Endothelial cell of hepatic sinusoid (primary cell): ENCODE data around the gene TWSG1.
"Not testable (repeated sequence)": the region's sequence is repeated elsewhere in the genome, so short reads cannot be mapped to it uniquely, and the experiment has no call there.

Experiments
- in situ Hi-C: cut with HindIII; loops from 2 replicates; pipeline ENCODE4 v1.10.0; 2017; ENCODE audit warnings: low sequenced_read_pairs

TWSG1 gene

DNA sequence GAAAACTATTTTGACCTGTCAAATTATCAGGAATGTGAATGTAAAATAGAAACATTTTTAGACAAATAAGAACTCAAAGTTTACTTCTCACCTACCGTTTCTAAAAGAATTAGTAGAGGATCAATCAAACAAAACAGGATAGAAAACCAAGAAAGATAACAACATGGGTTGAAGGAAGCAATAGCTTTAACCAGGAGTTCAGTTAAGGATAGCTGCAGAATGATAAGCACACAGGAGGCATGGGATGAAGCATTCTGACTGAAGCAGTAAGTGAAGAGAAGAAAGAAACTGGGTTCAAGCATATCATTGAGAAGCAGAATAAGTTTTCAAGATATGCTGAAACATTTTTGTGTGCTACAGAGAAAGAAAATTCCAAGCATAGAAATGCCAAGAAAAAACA lies 52.3 kb downstream of the TWSG1 start:
- in situ Hi-C loops = no loop called here

DNA sequence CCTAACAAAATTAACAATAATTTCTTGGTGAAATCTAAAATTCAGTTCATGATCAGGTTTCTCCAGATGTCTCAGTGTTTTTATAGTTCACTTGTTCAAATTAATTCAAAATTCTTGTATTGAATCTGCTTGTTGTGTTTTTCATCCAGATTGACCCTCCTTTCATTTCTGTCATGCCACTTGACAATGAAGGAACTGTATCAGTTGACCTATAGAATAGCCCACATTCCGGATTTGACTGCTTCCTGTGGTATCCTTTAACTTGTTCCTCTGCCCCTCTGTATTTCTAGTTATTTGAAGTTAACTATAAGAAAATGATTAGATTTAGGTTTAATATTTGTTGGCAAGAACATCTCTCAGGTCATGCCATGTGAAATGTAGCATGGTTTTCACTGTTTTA lies 53.3 kb downstream of the TWSG1 start:
- in situ Hi-C loops = no loop called here

DNA sequence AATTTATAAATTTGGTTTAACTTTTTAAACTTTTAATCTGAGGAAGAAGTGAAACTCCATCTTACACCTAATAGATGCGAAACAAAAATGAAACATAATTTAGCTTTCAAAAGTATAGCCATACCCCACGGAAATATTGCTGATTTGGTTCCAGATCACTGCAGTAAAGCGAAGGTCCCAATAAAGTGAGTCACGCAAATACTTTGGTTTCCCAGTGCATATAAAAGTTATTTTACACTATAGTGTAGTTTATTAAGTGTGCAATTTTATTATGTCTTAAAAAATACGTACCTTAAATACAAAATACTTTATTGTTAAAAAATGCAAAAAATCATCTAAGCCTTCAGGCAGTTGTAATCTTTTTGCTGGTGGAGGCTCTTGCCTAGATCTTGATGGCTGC lies 55.1 kb downstream of the TWSG1 start:
- in situ Hi-C loops = loop anchor here (5.0 kb wide), 1 partner anchor 53 kb away; no protein-coding TSS in a partner anchor

DNA sequence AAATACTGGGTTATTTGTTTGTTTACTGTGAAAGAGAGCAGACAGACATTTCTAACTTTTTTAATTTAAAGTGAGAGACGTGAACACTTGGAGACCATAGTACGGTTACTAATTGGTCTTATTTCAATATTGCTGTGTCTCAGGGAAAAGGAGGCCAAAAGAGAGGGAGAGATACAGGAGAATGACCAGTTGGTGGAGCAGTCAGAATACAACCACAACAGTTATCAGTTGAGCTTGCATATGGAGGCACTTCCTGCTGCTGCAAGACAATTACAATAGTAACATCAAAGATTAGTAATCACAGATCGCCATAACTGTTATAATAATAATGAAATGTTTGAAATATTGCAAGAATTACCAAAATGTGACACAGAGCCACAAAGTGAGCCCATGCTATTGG lies 58.2 kb downstream of the TWSG1 start:
- in situ Hi-C loops = loop anchor here (5.0 kb wide), 1 partner anchor 50 kb away; no protein-coding TSS in a partner anchor

DNA sequence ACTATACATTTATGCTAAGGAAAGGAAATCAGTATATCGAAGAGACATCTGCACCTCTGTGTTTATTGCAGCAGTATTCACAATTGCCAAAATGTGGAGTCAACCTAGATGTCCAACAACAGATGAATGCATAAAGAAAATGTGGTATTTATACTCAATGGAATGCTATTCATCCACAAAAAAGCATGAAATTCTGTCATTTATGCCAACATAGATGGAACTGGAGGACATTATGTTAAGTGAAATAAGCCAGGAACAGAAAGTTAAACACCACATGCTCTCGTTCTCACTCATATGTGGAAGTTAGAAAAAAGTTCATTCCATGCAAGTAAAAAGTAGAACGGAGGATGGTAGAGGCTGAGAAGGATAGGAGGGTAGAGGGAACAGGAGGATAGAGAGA lies 59.5 kb downstream of the TWSG1 start:
- in situ Hi-C loops = loop anchor here (5.0 kb wide), 1 partner anchor 48 kb away; no protein-coding TSS in a partner anchor

DNA sequence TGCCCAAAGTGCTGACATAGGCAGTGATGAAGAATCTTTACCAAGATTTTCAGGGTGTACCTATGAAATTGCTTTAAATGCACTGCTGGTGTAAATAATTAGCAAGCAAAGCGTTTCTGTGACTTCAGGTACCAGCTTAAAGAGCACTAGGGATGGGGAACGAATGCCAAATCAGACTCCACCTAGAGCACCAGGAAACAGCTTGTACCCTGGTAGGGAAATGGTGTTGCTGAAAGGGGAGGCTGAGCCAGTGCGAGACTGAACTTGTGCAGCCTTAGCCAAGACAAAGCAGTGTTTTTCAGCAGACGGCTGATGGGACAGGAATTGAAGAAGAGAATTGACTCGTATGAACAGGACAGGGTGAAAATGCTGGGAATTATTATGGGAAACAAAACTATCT lies 65.6 kb downstream of the TWSG1 start:
- in situ Hi-C loops = no loop called here

DNA sequence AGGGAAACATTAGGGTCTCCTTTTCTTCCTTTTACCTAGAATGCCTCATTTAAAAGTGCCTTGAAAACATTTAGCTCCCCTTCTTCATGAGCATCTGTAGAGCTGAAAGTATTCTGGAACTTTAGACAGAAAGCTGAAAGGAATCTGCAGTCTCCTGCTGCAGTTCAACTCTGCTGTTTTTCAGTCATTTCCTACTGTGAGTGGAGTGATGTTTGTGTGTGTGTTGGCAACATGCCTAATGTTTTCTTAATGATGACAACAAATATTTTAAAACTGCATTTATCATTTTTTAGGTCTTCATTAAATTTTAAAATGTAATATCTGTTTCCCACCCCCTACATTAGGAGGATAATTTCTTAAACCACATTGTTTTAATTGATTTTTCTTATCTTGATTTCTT lies 66.6 kb downstream of the TWSG1 start:
- in situ Hi-C loops = no loop called here

DNA sequence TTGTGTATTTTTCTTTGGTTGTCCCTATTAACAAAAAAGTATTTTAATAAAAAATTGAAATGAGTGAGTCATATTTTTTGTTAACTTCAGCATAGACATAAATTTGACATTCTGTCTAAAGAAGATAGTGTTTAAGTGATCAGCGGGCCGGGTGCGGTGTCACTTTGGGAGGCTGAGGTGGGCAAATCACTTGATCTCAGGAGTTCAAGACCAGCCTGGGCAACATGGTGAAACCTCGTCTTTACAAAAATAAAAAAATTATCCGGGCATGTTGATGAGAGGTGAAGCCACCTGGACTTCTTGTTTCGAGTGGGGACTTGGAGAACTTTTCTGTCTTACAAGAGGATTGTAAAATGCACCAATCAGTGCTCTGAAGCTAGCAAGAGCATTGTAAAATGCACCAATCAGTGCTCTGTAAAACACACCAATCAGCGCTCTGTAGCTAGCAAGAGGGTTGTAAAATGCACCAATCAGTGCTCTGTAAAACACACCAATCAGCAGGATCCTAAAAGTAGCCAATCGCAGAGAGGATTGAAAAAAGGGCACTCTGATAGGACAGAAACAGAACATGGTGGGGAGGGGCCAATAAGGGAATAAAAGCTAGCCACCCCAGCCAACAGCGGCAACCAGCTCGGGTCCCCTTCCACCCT lies 67.9 kb downstream of the TWSG1 start:
- in situ Hi-C loops = not testable (repeated sequence)

DNA sequence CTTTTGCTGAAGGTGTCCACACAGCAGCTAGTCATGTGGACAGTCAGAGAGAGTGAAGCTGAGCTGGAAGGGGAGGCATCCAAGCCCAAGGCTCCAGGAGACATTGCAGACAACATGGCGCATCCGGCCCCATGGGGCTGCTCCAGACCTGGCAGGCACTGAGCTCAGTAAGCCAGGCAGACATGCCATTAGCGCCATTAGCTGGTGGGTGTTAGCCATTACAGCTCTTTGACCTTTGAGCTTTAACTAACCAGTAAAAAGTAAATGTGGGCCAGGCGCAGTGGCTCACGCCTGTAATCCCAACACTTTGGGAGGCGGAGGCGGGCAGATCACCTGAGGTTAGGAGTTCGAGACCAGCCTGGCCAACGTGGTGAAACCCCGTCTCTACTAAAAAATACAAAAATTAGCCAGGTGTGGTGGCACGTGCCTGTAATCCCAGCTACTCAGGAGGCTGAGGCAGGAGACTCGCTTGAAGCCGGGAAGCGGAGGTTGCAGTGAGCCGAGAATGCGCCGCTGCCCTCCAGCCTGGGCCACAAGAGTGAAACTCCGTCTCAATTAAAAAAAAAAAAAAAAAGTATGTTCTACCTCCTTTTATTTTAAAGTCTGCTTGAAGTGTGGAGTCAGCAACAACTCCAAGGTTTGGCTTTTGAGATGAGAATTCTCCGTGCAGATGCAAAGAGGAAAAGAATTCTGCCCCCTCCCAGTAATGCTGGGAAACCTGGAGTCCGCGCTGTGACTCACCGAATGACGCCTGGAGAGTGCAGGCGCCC lies 69.4 kb downstream of the TWSG1 start:
- in situ Hi-C loops = no loop called here

DNA sequence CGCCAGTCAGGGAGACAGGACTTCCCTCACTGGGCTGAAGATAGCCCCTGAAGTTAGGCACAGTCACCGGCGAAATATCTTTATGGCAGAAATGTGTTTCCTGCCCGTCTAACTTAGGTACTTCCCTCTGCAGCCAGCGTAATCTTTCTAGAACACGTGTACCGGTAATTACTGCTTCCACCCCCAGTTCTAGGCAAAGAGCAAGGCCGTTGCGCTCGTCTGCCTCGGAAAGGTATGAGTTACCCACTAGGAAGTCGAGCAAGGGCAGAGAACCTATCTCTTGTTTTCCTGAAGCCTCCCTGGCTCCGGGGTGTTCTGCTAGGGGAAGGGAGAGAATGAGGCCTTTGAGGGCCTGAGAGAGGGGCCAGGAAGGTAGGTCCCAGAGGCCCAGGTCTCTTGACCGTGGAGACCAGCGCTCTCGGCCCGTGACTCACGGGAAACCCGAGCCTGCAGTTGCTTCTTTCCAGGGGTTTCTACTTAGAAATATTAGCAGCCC lies 70.0 kb downstream of the TWSG1 start:
- in situ Hi-C loops = no loop called here

DNA sequence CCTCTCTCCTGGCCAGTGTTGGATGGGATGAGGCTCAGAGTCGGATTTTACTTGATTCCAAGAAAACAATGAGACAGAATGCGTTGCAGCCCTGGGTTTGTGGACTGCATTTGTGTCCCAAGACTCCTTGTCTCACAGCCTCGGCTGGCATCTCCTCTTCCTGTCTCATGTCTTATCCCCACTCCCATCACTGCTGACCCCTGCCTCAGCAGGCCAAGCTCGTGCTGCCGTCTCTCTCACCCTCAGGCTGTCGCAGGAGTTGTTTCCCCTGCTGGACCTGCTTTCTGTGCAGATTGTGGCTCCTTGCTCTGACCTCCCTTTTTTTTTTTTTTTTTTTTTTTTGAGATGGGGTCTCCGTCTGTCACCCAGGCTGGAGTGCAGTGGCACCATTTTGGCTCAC lies 70.6 kb downstream of the TWSG1 start:
- in situ Hi-C loops = no loop called here

DNA sequence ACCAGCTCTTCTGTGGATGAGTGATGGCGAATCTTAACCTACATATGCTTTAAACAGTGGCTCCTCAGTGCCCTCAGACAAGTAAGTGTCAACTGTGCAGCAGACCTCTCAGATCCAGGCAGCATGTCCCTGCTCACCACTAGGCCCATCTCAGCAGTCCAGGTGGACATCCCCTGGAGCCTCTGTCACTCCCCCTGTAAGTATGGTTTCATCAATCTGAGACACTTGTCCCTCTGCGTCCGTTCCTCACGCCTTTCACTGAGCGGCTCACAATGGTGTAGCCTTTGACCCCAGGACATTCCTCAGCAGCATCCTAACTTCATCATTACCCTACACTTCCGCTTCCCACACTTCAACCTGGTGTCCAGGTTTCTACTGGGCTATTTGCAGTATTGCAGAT lies 71.4 kb downstream of the TWSG1 start:
- in situ Hi-C loops = no loop called here

DNA sequence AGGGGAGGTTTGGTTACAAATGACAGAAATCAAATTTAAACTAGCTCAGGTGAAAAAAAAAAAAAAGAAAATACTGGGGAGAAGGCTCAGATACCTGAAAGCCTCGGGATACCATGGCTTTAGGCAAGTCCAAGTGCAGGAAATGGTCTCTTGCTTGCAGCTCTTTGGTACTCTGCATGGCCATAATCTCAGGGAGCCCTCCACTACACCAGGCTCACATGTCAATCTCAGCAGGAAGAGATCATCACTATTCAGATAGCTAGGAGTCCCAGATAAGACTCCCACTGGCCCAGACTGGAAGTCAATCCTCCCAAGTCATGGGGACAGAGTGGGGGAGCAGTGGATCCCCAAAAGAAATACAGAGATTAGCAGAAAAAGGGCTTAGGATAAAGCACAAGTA lies 75.9 kb downstream of the TWSG1 start:
- in situ Hi-C loops = no loop called here

DNA sequence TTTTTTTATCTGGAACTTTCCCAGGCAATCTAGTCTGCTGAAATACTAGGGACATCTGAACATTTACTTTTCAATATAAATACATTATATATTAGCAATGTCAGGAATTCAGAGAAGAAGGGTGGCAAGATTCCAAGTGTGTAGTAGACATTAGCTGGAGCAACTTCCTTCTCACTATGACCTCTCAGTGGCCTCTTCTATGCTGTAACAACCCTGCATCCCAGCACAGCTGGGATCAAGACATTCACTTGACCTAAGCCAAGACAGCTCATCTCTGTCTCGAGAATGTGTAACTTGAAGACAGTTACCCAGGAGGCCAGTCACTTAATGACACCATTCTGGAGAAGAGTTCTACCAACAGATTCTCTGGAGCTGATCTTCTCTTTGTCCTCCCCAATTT lies 79.0 kb downstream of the TWSG1 start:
- in situ Hi-C loops = no loop called here

DNA sequence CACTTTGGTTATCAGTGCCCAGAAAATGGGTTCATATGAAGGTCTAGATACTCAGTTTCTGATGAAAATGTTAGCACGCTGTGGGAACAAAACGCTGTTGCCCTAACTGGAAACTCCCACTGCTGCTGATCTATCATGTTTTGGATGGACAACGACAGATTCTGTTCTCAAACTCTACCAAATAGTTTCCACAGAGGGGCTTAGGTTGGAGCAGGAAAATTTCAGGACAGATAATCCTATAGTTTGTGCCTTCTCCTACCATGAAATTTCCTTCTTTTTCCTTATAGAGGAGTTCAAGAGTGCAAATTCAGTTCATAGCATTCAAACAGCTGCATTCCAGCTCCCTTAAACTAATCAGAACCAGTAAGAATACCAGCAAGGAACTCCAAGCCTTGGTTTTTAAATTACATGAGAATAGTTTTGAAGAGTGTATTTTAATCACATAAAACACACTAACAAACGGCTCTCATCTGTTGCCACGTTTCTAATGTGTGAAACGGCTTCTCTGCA lies 82.0 kb downstream of the TWSG1 start:
- in situ Hi-C loops = no loop called here

DNA sequence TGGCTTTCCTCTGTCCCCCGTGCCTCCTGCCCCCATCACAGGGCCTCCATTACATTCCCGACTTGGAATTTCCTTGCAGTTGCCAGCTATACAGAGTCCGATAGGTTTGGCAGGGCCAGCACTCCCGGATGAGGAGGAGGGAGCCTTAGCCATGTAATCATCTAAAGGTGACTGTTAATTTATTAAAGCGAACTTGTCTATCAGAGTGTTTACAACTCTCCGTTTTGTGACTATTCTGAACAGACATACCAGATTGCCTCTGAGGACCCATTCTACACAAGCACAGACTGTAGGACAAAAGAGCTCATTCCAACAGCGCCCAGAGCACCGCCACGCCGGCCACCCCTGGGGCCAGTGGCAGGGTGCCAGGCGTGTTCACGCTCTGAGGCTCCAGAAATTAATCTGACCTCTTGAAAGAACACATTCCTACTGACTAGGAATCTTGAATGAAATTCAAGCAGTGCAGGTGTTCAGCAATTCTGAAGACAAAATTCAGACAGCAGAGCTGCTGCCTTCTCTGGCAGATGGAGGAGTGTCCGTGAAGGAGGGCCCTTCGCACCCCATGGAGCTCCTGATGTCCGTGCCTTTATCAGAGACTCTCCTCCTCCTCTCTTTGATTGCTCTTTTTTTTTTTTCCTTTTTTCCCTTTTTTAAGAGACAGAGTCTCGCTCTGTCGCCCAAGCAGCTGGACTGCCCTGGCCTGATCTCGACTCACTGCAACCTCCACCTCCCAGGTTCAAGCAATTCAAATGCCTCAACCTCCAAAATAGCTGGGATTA lies 82.7 kb downstream of the TWSG1 start:
- in situ Hi-C loops = no loop called here

DNA sequence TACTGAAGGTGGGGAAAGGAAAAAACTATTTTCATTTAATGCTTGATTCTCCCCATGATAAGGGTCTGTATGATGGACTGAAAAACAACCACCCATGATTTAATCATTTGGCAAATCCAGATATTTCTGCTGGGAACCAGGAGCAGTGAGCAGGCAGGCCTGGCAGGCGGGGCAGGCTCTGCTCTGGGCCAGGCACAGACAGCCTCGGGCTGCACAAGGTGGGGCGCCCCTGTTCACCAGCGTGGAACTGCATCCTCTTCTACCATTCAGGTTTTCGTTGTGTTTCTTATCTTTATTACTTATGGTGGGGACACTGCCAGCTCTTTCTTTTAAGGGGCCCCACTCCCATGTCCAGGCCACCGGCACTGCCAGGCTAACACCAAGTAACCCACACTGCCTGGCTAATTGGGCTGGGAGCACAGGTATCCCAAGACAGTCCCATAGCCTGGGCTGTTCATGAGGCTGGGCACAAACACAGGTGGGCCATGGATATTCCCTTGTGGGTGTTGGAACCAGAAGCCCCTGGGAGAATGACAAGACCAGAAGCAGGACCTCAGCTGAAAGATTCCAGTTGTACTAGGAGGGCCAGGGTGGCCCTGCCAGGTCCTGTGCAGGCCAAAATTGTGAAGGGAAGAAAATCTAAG lies 83.6 kb downstream of the TWSG1 start:
- in situ Hi-C loops = no loop called here

DNA sequence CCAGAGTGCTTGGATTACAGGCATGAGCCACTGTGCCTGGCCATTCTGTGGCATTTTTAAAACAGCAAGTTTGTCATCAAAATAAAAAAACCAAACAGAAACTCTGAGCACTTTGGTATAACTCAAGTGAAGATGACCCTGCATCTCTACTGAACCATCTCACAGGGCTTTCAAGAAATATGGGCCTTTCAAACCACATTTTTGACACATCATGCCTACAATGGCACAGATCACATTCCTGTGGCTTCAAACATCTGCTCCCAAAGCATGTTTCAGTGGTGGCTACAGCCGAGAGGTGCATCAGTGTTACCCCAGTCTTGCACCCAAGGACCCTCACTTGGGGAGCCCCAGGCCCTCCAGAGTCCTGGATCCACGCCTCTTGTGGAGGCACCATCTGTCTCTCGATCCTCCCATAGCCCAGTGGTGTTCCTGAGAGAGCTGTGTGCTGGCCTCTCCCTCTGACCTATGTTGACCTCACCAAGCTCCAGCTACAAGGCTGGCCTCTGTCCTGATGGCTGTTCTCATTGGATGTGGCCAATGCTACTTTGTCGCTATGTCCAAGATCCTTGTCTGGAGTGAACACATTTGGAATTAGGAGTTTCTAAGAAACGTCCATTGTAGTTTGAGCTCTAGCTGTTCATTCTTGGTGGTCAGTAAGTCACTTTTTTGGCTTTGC lies 85.5 kb downstream of the TWSG1 start:
- in situ Hi-C loops = no loop called here

DNA sequence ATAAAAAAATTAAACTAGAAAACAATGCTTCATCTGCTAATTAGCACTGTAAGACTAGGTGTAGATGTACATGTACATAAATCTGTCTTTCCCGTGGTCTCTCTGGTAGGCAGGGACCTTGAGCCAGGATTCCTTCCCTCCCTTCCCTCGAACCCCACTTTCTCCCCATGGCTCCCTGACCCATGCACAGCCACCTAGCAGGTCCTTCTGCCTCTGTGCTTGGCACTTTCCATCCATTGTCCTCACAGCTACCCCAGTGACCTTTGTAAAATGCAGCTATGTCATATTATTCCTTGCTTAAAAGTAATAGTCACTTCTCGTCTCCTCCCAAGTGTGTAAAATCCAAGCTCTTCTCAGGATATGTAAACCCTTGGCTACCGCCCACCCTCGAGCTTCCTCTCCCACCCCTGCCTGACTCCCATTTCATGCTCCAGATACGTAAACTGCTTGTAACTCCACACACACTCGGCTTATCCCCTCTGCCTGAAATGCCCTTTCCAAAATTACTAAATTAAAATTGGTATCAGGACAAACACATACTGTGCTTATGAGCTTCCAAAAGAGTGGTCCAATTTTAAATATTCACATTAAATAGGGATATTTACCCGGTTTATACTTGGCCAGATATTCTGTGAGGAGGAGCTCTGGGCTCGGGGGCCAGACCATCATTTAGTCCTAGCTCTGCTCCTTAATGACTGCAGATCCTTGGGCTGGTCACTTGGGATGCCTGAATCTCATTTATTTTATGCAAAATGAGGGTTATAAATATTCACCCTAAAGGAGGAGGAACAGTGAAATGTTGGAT lies 86.7 kb downstream of the TWSG1 start:
- in situ Hi-C loops = no loop called here
